Measurements from ENCODE around the gene THBS2. TPM values are rescaled to one million over a fixed set of nuclear protein-coding genes. Genes with fewer than 3 reads are reported as not detected.

The THBS2 gene
- total RNA-seq, 1 experiment from 2014 or later, result 0.39 TPM

DNA sequence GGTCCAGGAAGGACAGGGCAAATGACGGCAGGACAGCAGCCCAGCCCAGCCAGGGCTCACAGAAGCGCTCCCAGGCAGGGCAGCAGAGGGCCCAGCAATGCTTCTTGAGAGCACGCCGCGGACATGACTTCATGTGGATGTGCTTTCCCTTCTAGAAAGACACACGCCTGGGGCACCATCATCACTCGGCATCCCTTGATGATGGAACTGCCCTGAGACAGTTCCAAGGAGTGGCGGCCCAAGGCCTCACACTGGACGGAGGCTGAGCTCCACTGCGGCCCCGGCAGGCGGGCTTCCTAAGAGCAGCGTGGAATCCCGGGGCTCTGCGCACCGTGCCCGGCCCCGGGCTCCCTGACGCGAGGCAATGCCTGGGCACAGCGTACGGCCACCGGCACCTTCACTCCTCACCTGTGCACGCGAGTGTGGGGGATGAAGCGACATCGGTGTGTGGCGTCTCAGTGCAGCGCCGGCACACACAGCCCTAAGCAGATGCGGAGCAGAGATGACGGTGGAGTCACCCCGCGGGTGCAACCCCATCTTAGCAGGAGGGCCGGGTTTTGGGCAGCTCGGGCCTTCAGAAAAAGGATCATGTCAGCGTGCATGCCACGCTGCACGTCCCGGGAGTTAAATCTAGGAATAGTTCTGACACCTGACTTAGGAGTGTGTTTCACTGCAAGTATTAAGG is 86.6 kb downstream of the THBS2 start:
- Histone ChIP-seq H3K4me2 (ENCODE audit: low read length) (peak overlapping the region; percentile 78), H3K79me2 (ENCODE audit: insufficient read depth, low read length) (no peaks in the 10 kb centered on the region), H3K9me2 (ENCODE audit: insufficient read depth) (no peaks in the 10 kb centered on the region), H4K20me1 (ENCODE audit: insufficient read depth) (no peaks in the 10 kb centered on the region), H3K4me1 (ENCODE audit: control insufficient read depth in 1 of 2, insufficient read depth in 2 of 2, low read length in 2 of 2) (peaks cover 21 to 66% of the 10 kb centered on the region in 2 experiments), H3K27ac (ENCODE audit: low read depth, low read length) (peak overlapping the region; percentile 34; the same call in 1 of the 2 replicates), H3K36me3 (ENCODE audit: control insufficient read depth in 1 of 2, insufficient read depth in 2 of 2, low read length in 2 of 2) (no peaks in the 10 kb centered on the region), H3K27me3 (ENCODE audit: insufficient read depth, low read length) (no peaks in the 10 kb centered on the region), H3K9me3 (ENCODE audit: control insufficient read depth in 1 of 2, insufficient read depth in 1 of 2, low read depth in 1 of 2, low read length in 2 of 2) (no peaks in the 10 kb centered on the region), H3K9ac (ENCODE audit: low read length) (no peak overlapping the region), H2AFZ (ENCODE audit: low read depth, low read length, poor library complexity, severe bottlenecking) (no peak overlapping the region), H3K4me3 (replicated peaks in 1 of 2; ENCODE audit: low read depth in 1 of 2, low read length in 2 of 2) (no peak overlapping the region)
- ChIA-PET CTCF (no interaction called here), POLR2A (no interaction called here), RAD21 (ENCODE audit: low non-redundant PET in 1 of 2, low total read pairs in 2 of 2, uncharacterized antibody in 2 of 2, unreplicated experiment in 2 of 2) (no interaction called here)
- ATAC-seq (no peak), DNase-seq (ENCODE audit: low read depth, low spot score) (no peak)
- intact Hi-C loops (cut with micrococcal nuclease), result no loop called here
- no TSS peak for BruUV-seq (replicated peaks)
- TF ChIP-seq TCF7L2 (IDR thresholded peaks at IDR 0.05; ENCODE audit: borderline replicate concordance, extremely low read depth, insufficient read depth, insufficient read length), result no peak
- TF ChIP-seq SP1 (IDR thresholded peaks at IDR 0.05; ENCODE audit: low read depth), result no peak
- TF ChIP-seq, protein P1, sequence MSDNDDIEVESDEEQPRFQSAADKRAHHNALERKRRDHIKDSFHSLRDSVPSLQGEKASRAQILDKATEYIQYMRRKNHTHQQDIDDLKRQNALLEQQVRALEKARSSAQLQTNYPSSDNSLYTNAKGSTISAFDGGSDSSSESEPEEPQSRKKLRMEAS (IDR thresholded peaks at IDR 0.05), result no peak
- TF ChIP-seq CBX3 (IDR thresholded peaks at IDR 0.05; ENCODE audit: low read depth), result no peak
- TF ChIP-seq SIN3A (IDR thresholded peaks at IDR 0.05; ENCODE audit: low read depth), result no peak
- no peak for TF ChIP-seq ELF1 (IDR thresholded peaks at IDR 0.05; ENCODE audit: borderline replicate concordance, low read depth)
- no peak for TF ChIP-seq EGR1 (IDR thresholded peaks at IDR 0.05; ENCODE audit: low read depth)
- no peak for TF ChIP-seq ZNF274 (IDR thresholded peaks at IDR 0.05; ENCODE audit: low read depth, low read length)
- TF ChIP-seq, protein P2, sequence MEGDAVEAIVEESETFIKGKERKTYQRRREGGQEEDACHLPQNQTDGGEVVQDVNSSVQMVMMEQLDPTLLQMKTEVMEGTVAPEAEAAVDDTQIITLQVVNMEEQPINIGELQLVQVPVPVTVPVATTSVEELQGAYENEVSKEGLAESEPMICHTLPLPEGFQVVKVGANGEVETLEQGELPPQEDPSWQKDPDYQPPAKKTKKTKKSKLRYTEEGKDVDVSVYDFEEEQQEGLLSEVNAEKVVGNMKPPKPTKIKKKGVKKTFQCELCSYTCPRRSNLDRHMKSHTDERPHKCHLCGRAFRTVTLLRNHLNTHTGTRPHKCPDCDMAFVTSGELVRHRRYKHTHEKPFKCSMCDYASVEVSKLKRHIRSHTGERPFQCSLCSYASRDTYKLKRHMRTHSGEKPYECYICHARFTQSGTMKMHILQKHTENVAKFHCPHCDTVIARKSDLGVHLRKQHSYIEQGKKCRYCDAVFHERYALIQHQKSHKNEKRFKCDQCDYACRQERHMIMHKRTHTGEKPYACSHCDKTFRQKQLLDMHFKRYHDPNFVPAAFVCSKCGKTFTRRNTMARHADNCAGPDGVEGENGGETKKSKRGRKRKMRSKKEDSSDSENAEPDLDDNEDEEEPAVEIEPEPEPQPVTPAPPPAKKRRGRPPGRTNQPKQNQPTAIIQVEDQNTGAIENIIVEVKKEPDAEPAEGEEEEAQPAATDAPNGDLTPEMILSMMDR (IDR thresholded peaks at IDR 0.05 in 2 of 3, conservative IDR thresholded peaks at IDR 0.05 in 1 of 3; ENCODE audit: borderline replicate concordance in 1 of 3, insufficient read depth in 1 of 3, low read depth in 2 of 3, low read length in 2 of 3), result no peak
- TF ChIP-seq FOSL1 (IDR thresholded peaks at IDR 0.05; ENCODE audit: low read depth), result no peak
- TF ChIP-seq POLR2AphosphoS5 (IDR thresholded peaks at IDR 0.05; ENCODE audit: low read depth, low read length), result no peak
- TF ChIP-seq, protein P3, sequence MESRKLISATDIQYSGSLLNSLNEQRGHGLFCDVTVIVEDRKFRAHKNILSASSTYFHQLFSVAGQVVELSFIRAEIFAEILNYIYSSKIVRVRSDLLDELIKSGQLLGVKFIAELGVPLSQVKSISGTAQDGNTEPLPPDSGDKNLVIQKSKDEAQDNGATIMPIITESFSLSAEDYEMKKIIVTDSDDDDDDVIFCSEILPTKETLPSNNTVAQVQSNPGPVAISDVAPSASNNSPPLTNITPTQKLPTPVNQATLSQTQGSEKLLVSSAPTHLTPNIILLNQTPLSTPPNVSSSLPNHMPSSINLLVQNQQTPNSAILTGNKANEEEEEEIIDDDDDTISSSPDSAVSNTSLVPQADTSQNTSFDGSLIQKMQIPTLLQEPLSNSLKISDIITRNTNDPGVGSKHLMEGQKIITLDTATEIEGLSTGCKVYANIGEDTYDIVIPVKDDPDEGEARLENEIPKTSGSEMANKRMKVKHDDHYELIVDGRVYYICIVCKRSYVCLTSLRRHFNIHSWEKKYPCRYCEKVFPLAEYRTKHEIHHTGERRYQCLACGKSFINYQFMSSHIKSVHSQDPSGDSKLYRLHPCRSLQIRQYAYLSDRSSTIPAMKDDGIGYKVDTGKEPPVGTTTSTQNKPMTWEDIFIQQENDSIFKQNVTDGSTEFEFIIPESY (IDR thresholded peaks at IDR 0.05; ENCODE audit: extremely low read depth, insufficient replicate concordance, low read length), result no peak
- TF ChIP-seq EZH2phosphoT487 (IDR thresholded peaks at IDR 0.05; ENCODE audit: borderline replicate concordance), result no peak
- TF ChIP-seq ZFX (IDR thresholded peaks at IDR 0.05), result no peak
- TF ChIP-seq YY1 (IDR thresholded peaks at IDR 0.05; ENCODE audit: extremely low read depth, insufficient replicate concordance, low read depth, low read length), result no peak
- no peak for TF ChIP-seq JUND (IDR thresholded peaks at IDR 0.05)
- TF ChIP-seq SRF (IDR thresholded peaks at IDR 0.05; ENCODE audit: low read depth), result no peak
- TF ChIP-seq, protein P4, sequence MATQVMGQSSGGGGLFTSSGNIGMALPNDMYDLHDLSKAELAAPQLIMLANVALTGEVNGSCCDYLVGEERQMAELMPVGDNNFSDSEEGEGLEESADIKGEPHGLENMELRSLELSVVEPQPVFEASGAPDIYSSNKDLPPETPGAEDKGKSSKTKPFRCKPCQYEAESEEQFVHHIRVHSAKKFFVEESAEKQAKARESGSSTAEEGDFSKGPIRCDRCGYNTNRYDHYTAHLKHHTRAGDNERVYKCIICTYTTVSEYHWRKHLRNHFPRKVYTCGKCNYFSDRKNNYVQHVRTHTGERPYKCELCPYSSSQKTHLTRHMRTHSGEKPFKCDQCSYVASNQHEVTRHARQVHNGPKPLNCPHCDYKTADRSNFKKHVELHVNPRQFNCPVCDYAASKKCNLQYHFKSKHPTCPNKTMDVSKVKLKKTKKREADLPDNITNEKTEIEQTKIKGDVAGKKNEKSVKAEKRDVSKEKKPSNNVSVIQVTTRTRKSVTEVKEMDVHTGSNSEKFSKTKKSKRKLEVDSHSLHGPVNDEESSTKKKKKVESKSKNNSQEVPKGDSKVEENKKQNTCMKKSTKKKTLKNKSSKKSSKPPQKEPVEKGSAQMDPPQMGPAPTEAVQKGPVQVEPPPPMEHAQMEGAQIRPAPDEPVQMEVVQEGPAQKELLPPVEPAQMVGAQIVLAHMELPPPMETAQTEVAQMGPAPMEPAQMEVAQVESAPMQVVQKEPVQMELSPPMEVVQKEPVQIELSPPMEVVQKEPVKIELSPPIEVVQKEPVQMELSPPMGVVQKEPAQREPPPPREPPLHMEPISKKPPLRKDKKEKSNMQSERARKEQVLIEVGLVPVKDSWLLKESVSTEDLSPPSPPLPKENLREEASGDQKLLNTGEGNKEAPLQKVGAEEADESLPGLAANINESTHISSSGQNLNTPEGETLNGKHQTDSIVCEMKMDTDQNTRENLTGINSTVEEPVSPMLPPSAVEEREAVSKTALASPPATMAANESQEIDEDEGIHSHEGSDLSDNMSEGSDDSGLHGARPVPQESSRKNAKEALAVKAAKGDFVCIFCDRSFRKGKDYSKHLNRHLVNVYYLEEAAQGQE (IDR thresholded peaks at IDR 0.05; ENCODE audit: low read depth), result no peak

All from HCT116 (cell line).